Loucy (cell line): ENCODE results near the gene DENND5B.

Experiments used
- CTCF ChIP-seq: fragments of 200-600 bp; sonication (generic); conservative IDR thresholded peaks from 2 replicates; pipeline ENCODE4 v1.5.1; 2014; ENCODE audit warnings: mild to moderate bottlenecking, antibody characterized with exemption, low read length
- EZH2phosphoT487 ChIP-seq: fragments of 200-600 bp; IDR thresholded peaks from 2 replicates; pipeline ENCODE4 v1.6.1; 2018; ENCODE audit warnings: antibody characterized with exemption, mild to moderate bottlenecking, moderate library complexity, borderline replicate concordance

DNA sequence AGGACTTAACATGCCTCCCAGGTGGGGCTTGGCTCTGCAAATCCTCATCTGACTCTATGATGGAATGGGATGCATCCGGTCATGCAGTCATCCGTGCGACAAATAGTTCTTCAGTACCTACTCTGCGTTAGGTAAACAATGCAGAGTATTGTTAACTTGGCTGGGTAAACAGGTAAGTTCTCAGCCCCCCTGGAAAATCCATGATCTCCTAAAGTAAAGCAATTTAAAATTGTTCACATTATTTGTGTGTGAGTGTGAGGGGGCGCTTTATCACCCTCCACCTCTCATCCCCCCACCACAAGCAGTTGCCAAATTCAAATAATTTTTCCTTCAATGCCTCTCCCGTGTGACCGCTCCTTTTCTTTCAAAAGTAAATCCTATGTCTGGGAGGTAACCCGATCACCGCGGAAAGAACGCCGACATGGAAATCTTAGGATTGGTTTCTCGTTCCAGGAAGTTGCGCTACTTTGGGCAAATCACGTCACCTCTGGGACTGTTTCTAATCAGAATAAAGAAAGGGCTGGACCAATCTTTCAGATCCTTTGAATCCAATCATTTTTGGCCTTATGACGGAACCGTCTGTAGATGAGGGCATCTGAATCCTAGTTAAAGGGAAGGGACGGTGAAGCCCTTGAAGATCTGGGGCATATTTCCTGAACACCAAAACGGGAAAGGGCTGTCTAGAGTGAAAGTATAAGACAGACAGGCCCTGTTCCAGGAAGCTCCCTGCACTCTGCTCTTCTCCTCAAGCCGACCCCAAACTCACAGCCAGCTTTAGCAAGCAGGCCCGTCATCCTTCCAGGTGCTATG lies 221.0 kb downstream of the DENND5B start:
- TF ChIP-seq CTCF (no peak), EZH2phosphoT487 (no peak)
